IPS-20b (cell line): ENCODE results near the gene SLC16A11.
A peak's percentile ranks its signal among the peaks of the same experiment; 100 is the strongest.

Experiments used
- H3K27ac ChIP-seq: one replicate; pipeline ENCODE4 v1.5.1; 2013; ENCODE audit warnings: low read length
- H3K27me3 ChIP-seq: 2 replicates; pipeline ENCODE4 v1.6.1; 2013; ENCODE audit warnings: mild to moderate bottlenecking, low read length, inconsistent platforms; ENCODE audit not compliant: insufficient read depth
- H3K36me3 ChIP-seq: 2 replicates; pipeline ENCODE4 v1.6.1; 2013; ENCODE audit warnings: low read depth, mild to moderate bottlenecking, inconsistent platforms, low read length, moderate library complexity; ENCODE audit not compliant: insufficient read depth
- H3K4me1 ChIP-seq: 2 replicates; pipeline ENCODE4 v1.6.1; 2013; ENCODE audit warnings: mild to moderate bottlenecking, control low read depth, inconsistent platforms, low read length, moderate library complexity; ENCODE audit not compliant: insufficient read depth
- H3K4me3 ChIP-seq: 2 replicates; pipeline ENCODE4 v1.5.1; 2013; ENCODE audit warnings: mild to moderate bottlenecking, low read length, inconsistent platforms
- H3K9ac ChIP-seq: 2 replicates; pipeline ENCODE4 v1.6.1; 2013; ENCODE audit warnings: low read depth, mild to moderate bottlenecking, inconsistent platforms, low read length, moderate library complexity
- H3K9me3 ChIP-seq: 2 replicates; pipeline ENCODE4 v1.6.1; 2013; ENCODE audit warnings: mild to moderate bottlenecking, low read depth, low read length, inconsistent platforms; ENCODE audit not compliant: insufficient read depth

SLC16A11 gene

DNA sequence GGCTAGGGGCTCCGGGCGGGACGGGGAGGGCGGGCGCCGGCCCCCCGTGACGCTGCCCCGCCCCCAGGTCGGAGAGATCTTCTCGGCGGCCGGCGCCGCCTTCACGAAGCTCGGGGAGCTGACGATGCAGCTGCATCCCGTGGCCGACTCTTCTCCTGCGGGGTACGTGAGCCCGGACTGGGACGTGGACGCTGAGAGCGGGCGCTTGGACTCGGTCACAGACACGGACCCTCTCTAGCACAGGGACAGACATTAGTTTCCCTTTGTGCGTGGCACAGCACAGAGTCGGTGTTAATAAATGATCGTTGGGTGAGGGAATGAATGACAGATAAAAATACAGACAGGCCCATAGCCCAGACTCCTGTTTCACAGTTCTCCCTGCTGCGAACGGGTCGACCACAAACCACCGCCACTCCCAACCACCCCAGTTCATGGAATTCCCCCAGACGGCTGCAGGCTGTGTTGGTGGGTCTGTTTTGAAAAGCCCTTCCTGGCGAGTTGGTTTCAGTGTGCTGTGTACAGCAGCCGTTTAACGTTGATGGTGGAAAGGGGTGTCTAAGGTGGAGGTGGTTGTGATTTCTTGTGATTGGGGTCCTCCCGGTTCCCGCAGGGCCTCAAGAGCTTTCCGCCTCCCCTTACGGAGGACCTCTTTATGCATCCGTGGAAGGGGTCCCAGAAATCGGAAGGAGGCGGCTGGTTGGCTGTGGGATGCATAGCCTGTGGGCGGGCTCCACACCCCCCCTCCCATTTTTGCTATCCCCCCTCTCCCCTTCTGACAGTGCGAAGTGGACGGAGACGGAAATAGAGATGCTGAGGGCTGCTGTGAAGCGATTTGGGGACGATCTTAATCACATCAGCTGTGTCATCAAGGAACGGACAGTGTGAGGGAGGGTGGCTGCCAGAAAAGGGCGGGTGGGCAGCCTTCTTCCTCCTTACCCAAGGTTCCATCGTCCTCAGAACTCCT is 28.6 kb downstream of the SLC16A11 start:
- H3K9ac ChIP-seq, result peak overlapping the region; percentile 98
- peaks cover 2% of the 10 kb centered on the region; the same call in 1 of the 2 replicates for H3K27me3 ChIP-seq
- peak overlapping the region; percentile 95 for H3K4me3 ChIP-seq
- no peaks in the 10 kb centered on the region for H3K9me3 ChIP-seq
- H3K4me1 ChIP-seq, result peaks cover 7% of the 10 kb centered on the region; the same call in 1 of the 2 replicates
- H3K36me3 ChIP-seq, result peaks cover 9% of the 10 kb centered on the region
- no peak overlapping the region for H3K27ac ChIP-seq

DNA sequence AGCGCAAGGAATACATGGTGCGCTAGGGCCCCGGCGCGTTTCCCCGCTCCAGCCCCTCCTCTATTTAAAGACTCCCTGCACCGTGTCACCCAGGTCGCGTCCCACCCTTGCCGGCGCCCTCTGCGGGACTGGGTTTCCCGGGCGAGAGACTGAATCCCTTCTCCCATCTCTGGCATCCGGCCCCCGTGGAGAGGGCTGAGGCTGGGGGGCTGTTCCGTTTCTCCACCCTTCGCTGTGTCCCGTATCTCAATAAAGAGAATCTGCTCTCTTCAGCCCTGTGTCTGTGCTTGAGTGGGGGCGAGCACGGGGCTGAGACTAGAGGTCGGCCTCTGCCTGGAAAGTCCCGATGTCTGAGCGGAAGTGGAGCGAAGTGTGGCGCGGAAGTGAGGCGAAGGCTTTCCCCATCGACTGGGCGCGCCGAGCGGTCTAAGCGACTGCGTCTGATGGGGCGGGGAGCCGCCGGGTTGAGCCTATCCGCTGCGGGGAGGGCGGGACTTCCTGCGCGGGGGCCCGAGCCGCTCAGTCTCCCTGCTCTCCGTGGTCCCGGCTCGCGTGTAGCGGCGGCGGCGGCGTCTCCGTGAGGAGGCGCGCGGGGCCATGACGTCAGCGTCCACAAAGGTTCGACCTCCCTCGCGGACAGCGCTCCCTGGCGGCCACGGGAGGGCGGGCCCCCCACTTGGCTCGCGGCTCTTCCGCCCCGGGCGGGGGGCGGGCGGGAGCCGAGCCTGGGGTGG is 29.5 kb downstream of the SLC16A11 start:
- Histone ChIP-seq H3K27me3 (no peaks in the 10 kb centered on the region; the same call in 1 of the 2 replicates), H3K9me3 (no peaks in the 10 kb centered on the region), H3K9ac (peak overlapping the region; percentile 98; the same call in 1 of the 2 replicates), H3K36me3 (peaks cover 14% of the 10 kb centered on the region), H3K27ac (peak overlapping the region; percentile 75), H3K4me3 (peak overlapping the region; percentile 95), H3K4me1 (peaks cover 7% of the 10 kb centered on the region; the same call in 1 of the 2 replicates)

DNA sequence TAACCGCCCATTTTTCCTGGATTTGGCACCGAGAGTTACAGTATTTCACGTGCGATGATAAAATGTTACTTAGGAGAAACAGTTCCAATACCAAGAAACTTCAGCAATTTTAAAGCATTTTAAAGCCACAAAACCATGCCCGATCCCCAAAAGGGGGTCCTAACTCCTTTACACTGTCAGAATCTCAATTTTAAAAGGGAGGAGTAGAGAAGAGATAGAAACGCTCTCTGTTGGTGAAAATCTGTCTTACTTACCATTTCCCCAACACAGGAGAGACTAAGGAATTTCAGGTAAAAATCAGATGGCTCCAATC is 32.0 kb downstream of the SLC16A11 start:
- Histone ChIP-seq H3K4me3 (peak overlapping the region; percentile 95), H3K9ac (peak overlapping the region; percentile 98), H3K9me3 (no peaks in the 10 kb centered on the region), H3K27ac (peak overlapping the region; percentile 98), H3K27me3 (no peaks in the 10 kb centered on the region; the same call in 1 of the 2 replicates), H3K36me3 (peaks cover 13% of the 10 kb centered on the region), H3K4me1 (peaks cover 7% of the 10 kb centered on the region; the same call in 1 of the 2 replicates)

DNA sequence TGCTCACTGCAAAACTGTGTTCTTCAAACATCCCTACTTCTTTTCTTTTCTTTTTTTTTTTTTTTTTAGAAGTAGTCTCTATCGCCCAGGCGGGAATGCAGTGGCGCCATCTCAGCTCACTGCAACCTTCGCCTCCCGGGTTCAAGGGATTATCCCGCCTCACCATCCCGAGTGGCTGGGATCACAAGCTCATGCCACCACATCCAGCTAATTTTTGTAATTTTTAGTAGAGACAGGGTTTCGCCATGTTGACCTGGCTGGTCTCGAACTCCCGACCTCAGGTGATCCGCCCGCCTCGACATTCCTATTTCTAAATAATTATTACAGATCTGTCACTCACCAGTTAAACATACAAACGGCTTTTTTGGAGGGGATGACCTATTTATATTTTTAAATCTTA is 32.5 kb downstream of the SLC16A11 start:
- Histone ChIP-seq H3K9ac (peak overlapping the region; percentile 98; the same call in 1 of the 2 replicates), H3K4me3 (peak overlapping the region; percentile 95), H3K4me1 (peaks cover 7% of the 10 kb centered on the region; the same call in 1 of the 2 replicates), H3K36me3 (peaks cover 8% of the 10 kb centered on the region; the same call in 1 of the 2 replicates), H3K27ac (no peak overlapping the region), H3K9me3 (no peaks in the 10 kb centered on the region), H3K27me3 (no peaks in the 10 kb centered on the region; the same call in 1 of the 2 replicates)

DNA sequence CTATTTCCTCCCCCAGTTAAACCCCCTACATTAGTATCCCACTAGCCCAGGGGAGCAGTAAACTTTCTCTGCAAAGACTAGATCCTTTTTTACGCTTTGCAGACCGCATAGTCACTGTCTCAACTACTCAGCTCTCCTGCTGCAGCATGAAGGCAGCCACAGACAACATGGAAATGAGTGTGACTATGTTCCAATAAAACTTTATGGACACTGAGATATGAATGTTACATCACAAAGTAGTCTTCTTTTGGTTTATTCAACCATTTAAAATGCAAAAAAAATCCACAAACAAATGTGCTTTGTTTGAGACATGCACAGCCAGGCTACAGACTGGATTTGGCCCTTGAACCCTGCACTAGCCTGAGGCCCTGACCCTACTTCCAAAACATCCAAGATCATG is 33.4 kb downstream of the SLC16A11 start:
- Histone ChIP-seq H3K4me1 (peaks cover 7% of the 10 kb centered on the region; the same call in 1 of the 2 replicates), H3K9me3 (no peaks in the 10 kb centered on the region), H3K9ac (no peak overlapping the region), H3K4me3 (no peak overlapping the region), H3K27ac (no peak overlapping the region), H3K36me3 (0 out of 2 replicates have a peak, but pooled peaks cover 6% of the 10 kb centered on the region), H3K27me3 (no peaks in the 10 kb centered on the region; the same call in 1 of the 2 replicates)

DNA sequence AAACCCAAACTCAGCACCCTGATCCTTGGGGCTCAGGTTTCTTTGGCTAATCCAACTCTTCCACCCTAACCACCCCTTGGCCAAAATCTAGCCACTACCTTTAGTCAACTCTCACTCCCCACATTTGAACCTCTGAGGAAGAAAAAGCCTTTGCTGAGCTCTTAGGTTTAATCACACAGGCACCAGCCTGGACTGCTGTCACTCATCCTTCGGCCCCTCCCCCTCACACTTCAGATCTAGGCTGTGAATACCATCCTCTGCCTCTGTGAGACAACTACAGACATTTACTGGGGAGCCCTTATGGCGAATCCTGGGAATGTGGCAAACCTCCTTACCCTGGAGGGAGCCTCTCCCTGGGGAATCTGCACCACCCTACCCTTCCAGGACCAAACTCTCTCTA is 36.7 kb downstream of the SLC16A11 start:
- H3K9me3 ChIP-seq, result no peaks in the 10 kb centered on the region
- H3K4me3 ChIP-seq, result no peak overlapping the region
- no peak overlapping the region for H3K27ac ChIP-seq
- peaks cover 9% of the 10 kb centered on the region; the same call in 1 of the 2 replicates for H3K36me3 ChIP-seq
- no peaks in the 10 kb centered on the region for H3K27me3 ChIP-seq
- H3K9ac ChIP-seq, result no peak overlapping the region
- H3K4me1 ChIP-seq, result 0 out of 2 replicates have a peak, but pooled peaks cover 4% of the 10 kb centered on the region

DNA sequence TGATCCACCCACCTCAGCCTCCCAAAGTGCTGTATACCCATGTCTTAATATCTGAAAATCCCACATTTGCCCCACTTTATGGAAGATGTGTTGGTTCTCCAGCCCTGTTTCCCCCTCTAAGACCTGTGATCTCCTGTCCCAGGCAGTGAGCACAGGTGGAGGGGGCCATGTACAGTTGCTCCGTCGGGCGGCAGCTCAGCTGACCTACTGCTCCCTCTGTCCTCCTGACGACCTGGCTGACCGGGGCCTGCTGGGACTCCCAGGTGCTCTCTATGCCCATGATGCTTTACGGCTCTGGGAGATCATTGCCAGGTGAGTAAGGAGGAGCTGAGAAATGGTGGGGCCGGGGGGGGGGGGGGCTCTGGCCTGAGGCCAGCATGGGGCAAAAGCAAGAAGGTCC is 38.2 kb downstream of the SLC16A11 start:
- Histone ChIP-seq H3K9ac (no peak overlapping the region), H3K9me3 (no peaks in the 10 kb centered on the region), H3K27me3 (no peaks in the 10 kb centered on the region), H3K4me3 (no peak overlapping the region), H3K36me3 (peaks cover 14% of the 10 kb centered on the region; the same call in 1 of the 2 replicates), H3K27ac (no peak overlapping the region), H3K4me1 (no peaks in the 10 kb centered on the region)

DNA sequence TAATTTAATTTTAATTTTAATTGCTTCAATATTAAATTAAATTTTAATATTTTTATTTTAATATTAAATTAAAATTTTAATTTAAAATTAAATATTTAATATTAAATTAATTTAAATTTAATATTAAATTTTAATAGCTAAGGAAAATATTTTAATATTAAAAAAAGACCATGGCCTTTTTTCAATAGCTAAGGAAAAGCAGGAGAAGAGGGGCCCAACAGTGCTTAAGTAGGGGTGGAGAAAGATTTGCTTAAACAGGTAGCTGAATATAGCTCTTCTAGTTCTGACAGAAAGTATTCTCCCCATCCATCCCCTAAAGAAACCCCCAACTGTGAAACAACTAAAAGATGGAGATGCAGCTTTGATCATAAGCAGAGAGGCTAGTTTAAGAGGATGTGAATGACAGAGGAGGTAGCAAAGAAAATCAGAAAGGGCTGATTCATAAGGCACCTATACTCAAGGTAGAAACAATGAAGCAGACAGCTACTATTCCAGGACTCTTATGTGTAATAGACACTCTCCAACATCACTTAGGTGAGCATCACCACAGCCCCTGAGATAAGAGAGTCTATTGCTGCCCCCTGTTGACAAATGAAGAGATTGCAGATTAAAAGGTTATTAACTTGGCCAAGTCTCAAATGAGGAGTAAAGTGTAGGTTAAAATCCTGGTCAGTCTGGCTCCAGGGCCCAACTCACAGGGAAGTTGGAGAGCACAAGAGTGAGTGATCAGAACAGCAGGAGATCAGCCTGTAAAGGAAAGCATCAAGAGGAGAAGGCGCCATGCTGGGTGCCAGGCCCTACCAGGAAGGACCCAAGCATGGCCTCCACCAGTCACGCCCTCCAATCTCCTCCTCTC is 39.3 kb downstream of the SLC16A11 start:
- Histone ChIP-seq H3K36me3 (peaks cover 14% of the 10 kb centered on the region; the same call in 1 of the 2 replicates), H3K4me1 (no peaks in the 10 kb centered on the region), H3K9me3 (no peaks in the 10 kb centered on the region), H3K9ac (no peak overlapping the region), H3K4me3 (no peak overlapping the region), H3K27ac (no peak overlapping the region), H3K27me3 (no peaks in the 10 kb centered on the region)

DNA sequence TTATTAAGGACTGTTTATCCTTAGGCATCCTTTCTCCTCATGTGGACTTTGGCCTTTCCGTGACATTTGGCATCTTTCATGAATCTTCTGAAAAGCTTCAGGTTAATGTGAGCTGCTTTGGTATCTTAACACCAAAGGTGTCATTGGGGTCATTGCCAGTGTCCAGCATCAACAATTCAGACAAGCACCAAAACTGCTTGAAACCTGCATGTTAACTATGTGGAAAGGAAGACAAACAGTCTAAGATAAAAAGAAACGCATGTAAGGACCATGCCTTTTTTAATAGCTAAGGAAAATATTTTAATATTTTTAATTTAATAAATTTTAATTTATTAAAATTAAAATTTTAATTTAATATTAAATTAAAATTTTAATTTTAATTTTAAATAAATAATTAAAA is 40.1 kb downstream of the SLC16A11 start:
- no peak overlapping the region for H3K9ac ChIP-seq
- no peak overlapping the region for H3K27ac ChIP-seq
- no peaks in the 10 kb centered on the region for H3K27me3 ChIP-seq
- no peaks in the 10 kb centered on the region for H3K9me3 ChIP-seq
- peaks cover 19% of the 10 kb centered on the region; the same call in 1 of the 2 replicates for H3K36me3 ChIP-seq
- no peaks in the 10 kb centered on the region for H3K4me1 ChIP-seq
- H3K4me3 ChIP-seq, result no peak overlapping the region

DNA sequence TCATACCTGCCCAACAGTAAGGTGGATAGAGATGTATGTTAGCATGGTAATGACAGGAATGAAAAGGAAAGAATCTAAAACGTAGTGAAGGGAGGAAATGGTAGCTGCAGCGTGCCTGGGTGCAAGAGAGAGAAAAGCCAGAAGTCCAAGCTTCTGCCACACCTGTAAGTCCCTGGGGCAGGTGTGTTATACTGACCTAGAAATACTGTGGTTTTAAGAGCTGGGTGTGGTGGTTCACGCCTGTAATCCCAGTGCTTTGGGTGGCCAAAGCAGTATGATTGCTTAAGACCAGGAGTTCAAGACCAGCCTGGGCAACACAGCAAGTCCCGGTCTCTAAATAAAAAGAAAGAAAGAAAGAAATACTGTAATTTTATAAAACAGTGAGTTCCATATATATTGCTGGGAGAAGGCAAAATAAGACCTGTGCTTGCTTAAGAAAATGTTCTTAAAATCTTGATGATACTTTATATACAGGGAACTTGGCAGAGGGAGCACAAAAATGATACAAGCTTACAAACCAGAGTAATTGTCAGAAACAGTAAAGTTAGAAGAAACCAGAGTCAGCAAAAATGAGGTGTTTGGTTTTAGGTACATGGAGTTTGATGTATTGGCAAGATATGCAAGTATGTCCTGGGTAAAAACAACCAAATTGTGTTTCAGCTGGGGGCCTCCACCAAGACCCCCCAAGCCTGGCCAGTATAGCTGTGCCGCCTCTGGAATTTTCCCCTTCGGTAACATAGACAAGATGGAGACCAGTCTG is 41.4 kb downstream of the SLC16A11 start:
- Histone ChIP-seq H3K9ac (no peak overlapping the region), H3K4me3 (no peak overlapping the region), H3K4me1 (no peaks in the 10 kb centered on the region), H3K27ac (no peak overlapping the region), H3K9me3 (no peaks in the 10 kb centered on the region), H3K36me3 (peaks cover 19% of the 10 kb centered on the region; the same call in 1 of the 2 replicates), H3K27me3 (no peaks in the 10 kb centered on the region)
